ENCODE results near the gene SMC5.

SMC5 gene

GRCh38 chr9:70385426-70385825 is 126.6 kb downstream of the SMC5 start:
- Histone ChIP-seq H3K36me3 (ENCODE audit: control insufficient read depth in 1 of 2, insufficient read depth in 2 of 2, low read length in 2 of 2) (no peaks in the 10 kb centered on the region), H3K18ac (ENCODE audit: low read length) (no peak overlapping the region), H3K4me1 (ENCODE audit: control insufficient read depth in 1 of 2, insufficient read depth in 2 of 2, low read length in 2 of 2) (no peaks in the 10 kb centered on the region), H3K14ac (ENCODE audit: low read length) (no peak overlapping the region), H3K23ac (ENCODE audit: low read length) (no peak overlapping the region), H4K91ac (ENCODE audit: low read depth, low read length) (no peak overlapping the region), H2AK5ac (ENCODE audit: low read length) (no peak overlapping the region), H3K79me2 (ENCODE audit: control insufficient read depth, insufficient read depth, low read length, poor library complexity) (no peaks in the 10 kb centered on the region), H3K9ac (ENCODE audit: low read length) (no peak overlapping the region), H3K4me2 (ENCODE audit: low read length) (no peak overlapping the region), H3K4ac (ENCODE audit: low read depth, low read length) (no peak overlapping the region), H2BK120ac (ENCODE audit: insufficient read depth, low read length, poor library complexity) (no peak overlapping the region), H2AFZ (ENCODE audit: insufficient read depth, low read length, poor library complexity) (no peak overlapping the region), H4K8ac (ENCODE audit: low read depth, low read length) (no peak overlapping the region), H3K27ac (ENCODE audit: low read depth, low read length) (no peak overlapping the region), H3K79me1 (ENCODE audit: low read length) (no peaks in the 10 kb centered on the region), H3K9me3 (ENCODE audit: insufficient read depth, low read depth, low read length) (no peaks in the 10 kb centered on the region), H2BK12ac (ENCODE audit: low read length) (no peak overlapping the region), H3K4me3 (ENCODE audit: low read depth, low read length) (no peak overlapping the region), H3K27me3 (ENCODE audit: insufficient read depth, low read length) (no peaks in the 10 kb centered on the region), H4K12ac (ENCODE audit: low read depth, low read length) (no peak overlapping the region), H2BK5ac (ENCODE audit: low read depth, low read length, poor library complexity) (no peak overlapping the region)
- DNase-seq, result no peak
- whole genome bisulfite sequencing (ENCODE audit: extremely low coverage, insufficient coverage, insufficient read length), result no CpG with 5 or more reads among the region's 3 CpGs

GRCh38 chr9:70387663-70388062 is 128.9 kb downstream of the SMC5 start:
- Histone ChIP-seq H2BK5ac (ENCODE audit: low read depth, low read length, poor library complexity) (no peak overlapping the region), H2AK5ac (ENCODE audit: low read length) (no peak overlapping the region), H2BK120ac (ENCODE audit: insufficient read depth, low read length, poor library complexity) (no peak overlapping the region), H3K4me1 (ENCODE audit: control insufficient read depth in 1 of 2, insufficient read depth in 2 of 2, low read length in 2 of 2) (no peaks in the 10 kb centered on the region), H3K4me2 (ENCODE audit: low read length) (no peak overlapping the region), H3K27me3 (ENCODE audit: insufficient read depth, low read length) (no peaks in the 10 kb centered on the region), H3K27ac (ENCODE audit: low read depth, low read length) (no peak overlapping the region), H3K79me1 (ENCODE audit: low read length) (no peaks in the 10 kb centered on the region), H3K14ac (ENCODE audit: low read length) (no peak overlapping the region), H3K4me3 (ENCODE audit: low read depth, low read length) (no peak overlapping the region), H3K36me3 (ENCODE audit: control insufficient read depth in 1 of 2, insufficient read depth in 2 of 2, low read length in 2 of 2) (no peaks in the 10 kb centered on the region), H3K9me3 (ENCODE audit: insufficient read depth, low read depth, low read length) (no peaks in the 10 kb centered on the region), H3K79me2 (ENCODE audit: control insufficient read depth, insufficient read depth, low read length, poor library complexity) (no peaks in the 10 kb centered on the region), H4K12ac (ENCODE audit: low read depth, low read length) (no peak overlapping the region), H3K18ac (ENCODE audit: low read length) (no peak overlapping the region), H2AFZ (ENCODE audit: insufficient read depth, low read length, poor library complexity) (no peak overlapping the region), H3K23ac (ENCODE audit: low read length) (no peak overlapping the region), H3K9ac (ENCODE audit: low read length) (no peak overlapping the region), H3K4ac (ENCODE audit: low read depth, low read length) (no peak overlapping the region), H2BK12ac (ENCODE audit: low read length) (no peak overlapping the region), H4K91ac (ENCODE audit: low read depth, low read length) (no peak overlapping the region), H4K8ac (ENCODE audit: low read depth, low read length) (no peak overlapping the region)
- no CpG with 5 or more reads among the region's 23 CpGs for WGBS (ENCODE audit: extremely low coverage, insufficient coverage, insufficient read length)
- DNase-seq, result no peak

- WGBS (ENCODE audit: extremely low coverage, insufficient coverage, insufficient read length), result no CpG with 5 or more reads among the region's 3 CpGs
- Histone ChIP-seq H3K79me1 (ENCODE audit: low read length) (no peaks in the 10 kb centered on the region), H4K91ac (ENCODE audit: low read depth, low read length) (no peak overlapping the region), H3K4me2 (ENCODE audit: low read length) (no peak overlapping the region), H3K9me3 (ENCODE audit: insufficient read depth, low read depth, low read length) (no peaks in the 10 kb centered on the region), H3K14ac (ENCODE audit: low read length) (no peak overlapping the region), H3K4me1 (ENCODE audit: control insufficient read depth in 1 of 2, insufficient read depth in 2 of 2, low read length in 2 of 2) (no peaks in the 10 kb centered on the region), H4K12ac (ENCODE audit: low read depth, low read length) (no peak overlapping the region), H3K4ac (ENCODE audit: low read depth, low read length) (no peak overlapping the region), H3K27me3 (ENCODE audit: insufficient read depth, low read length) (no peaks in the 10 kb centered on the region), H3K18ac (ENCODE audit: low read length) (no peak overlapping the region), H2BK12ac (ENCODE audit: low read length) (no peak overlapping the region), H3K27ac (ENCODE audit: low read depth, low read length) (no peak overlapping the region), H3K23ac (ENCODE audit: low read length) (peak overlapping the region; percentile 5), H3K9ac (ENCODE audit: low read length) (no peak overlapping the region), H3K79me2 (ENCODE audit: control insufficient read depth, insufficient read depth, low read length, poor library complexity) (no peaks in the 10 kb centered on the region), H2BK5ac (ENCODE audit: low read depth, low read length, poor library complexity) (no peak overlapping the region), H2AK5ac (ENCODE audit: low read length) (no peak overlapping the region), H2AFZ (ENCODE audit: insufficient read depth, low read length, poor library complexity) (no peak overlapping the region), H3K4me3 (ENCODE audit: low read depth, low read length) (no peak overlapping the region), H3K36me3 (ENCODE audit: control insufficient read depth in 1 of 2, insufficient read depth in 2 of 2, low read length in 2 of 2) (no peaks in the 10 kb centered on the region), H2BK120ac (ENCODE audit: insufficient read depth, low read length, poor library complexity) (no peak overlapping the region), H4K8ac (ENCODE audit: low read depth, low read length) (no peak overlapping the region)
- DNase-seq, result no peak
Observed at GRCh38 chr9:70389188-70389587, 130.4 kb downstream of the SMC5 start.

- H4K8ac ChIP-seq (ENCODE audit: low read depth, low read length), result no peak overlapping the region
- H2BK12ac ChIP-seq (ENCODE audit: low read length), result no peak overlapping the region
- no peak overlapping the region for H3K18ac ChIP-seq (ENCODE audit: low read length)
- H3K4ac ChIP-seq (ENCODE audit: low read depth, low read length), result no peak overlapping the region
- no peak overlapping the region for H2AK5ac ChIP-seq (ENCODE audit: low read length)
- no peak overlapping the region for H3K4me3 ChIP-seq (ENCODE audit: low read depth, low read length)
- DNase-seq, result no peak
- WGBS (ENCODE audit: extremely low coverage, insufficient coverage, insufficient read length), result no CpG with 5 or more reads among the region's 10 CpGs
- H3K9me3 ChIP-seq (ENCODE audit: insufficient read depth, low read depth, low read length), result no peaks in the 10 kb centered on the region
- H2BK5ac ChIP-seq (ENCODE audit: low read depth, low read length, poor library complexity), result no peak overlapping the region
- no peak overlapping the region for H4K91ac ChIP-seq (ENCODE audit: low read depth, low read length)
- H3K27me3 ChIP-seq (ENCODE audit: insufficient read depth, low read length), result no peaks in the 10 kb centered on the region
- H3K14ac ChIP-seq (ENCODE audit: low read length), result no peak overlapping the region
- no peak overlapping the region for H3K9ac ChIP-seq (ENCODE audit: low read length)
- no peak overlapping the region for H2BK120ac ChIP-seq (ENCODE audit: insufficient read depth, low read length, poor library complexity)
- H4K12ac ChIP-seq (ENCODE audit: low read depth, low read length), result no peak overlapping the region
- no peaks in the 10 kb centered on the region for H3K79me1 ChIP-seq (ENCODE audit: low read length)
- H3K23ac ChIP-seq (ENCODE audit: low read length), result peak overlapping the region; percentile 5
- no peak overlapping the region for H3K27ac ChIP-seq (ENCODE audit: low read depth, low read length)
- H3K4me2 ChIP-seq (ENCODE audit: low read length), result no peak overlapping the region
- H3K4me1 ChIP-seq (ENCODE audit: control insufficient read depth in 1 of 2, insufficient read depth in 2 of 2, low read length in 2 of 2), result no peaks in the 10 kb centered on the region
- H2AFZ ChIP-seq (ENCODE audit: insufficient read depth, low read length, poor library complexity), result no peak overlapping the region
- H3K79me2 ChIP-seq (ENCODE audit: control insufficient read depth, insufficient read depth, low read length, poor library complexity), result no peaks in the 10 kb centered on the region
- H3K36me3 ChIP-seq (ENCODE audit: control insufficient read depth in 1 of 2, insufficient read depth in 2 of 2, low read length in 2 of 2), result no peaks in the 10 kb centered on the region
Observed at GRCh38 chr9:70389621-70390266, 131.0 kb downstream of the SMC5 start.
